PC-9 (cell line): ENCODE measurements around the gene HMGN4. TPM values are rescaled to one million over a fixed set of nuclear protein-coding genes. Genes with fewer than 3 reads are reported as not detected.

Experiments
- BruUV-seq: library from RNA; stranded (reverse); fragments of 400-500 nt; replicated peaks from 2 replicates; lab custom pipeline; 2021; lab: Mats Ljungman, UMichigan
- CTCF ChIA-PET: fragments of 300-600 bp; sonication (Branson Sonifier 250); formaldehyde crosslinking; loops from one replicate; lab custom pipeline; 2022; ENCODE audit warnings: antibody characterized with exemption; lab: Charles Lee
- POLR2A ChIA-PET: fragments of 300-600 bp; sonication (Branson Sonifier 250); formaldehyde crosslinking; loops from one replicate; lab custom pipeline; 2022; ENCODE audit warnings: antibody characterized with exemption; ENCODE audit not compliant: unreplicated experiment; lab: Charles Lee
- DNase-seq, 2 experiments: peaks; one replicate each; pipeline versions ENCODE4 v3.0.0 to v3.0.0-alpha.2; 2015 to 2022; ENCODE audit warnings: mixed read lengths in 1 of 2
- H2AFZ ChIP-seq: fragments of 200-600 bp; sonication (generic); 2 replicates; pipeline ENCODE4 v1.8.1; 2017; ENCODE audit warnings: antibody characterized with exemption
- H3F3A ChIP-seq: fragments of 200-600 bp; sonication (generic); 2 replicates; pipeline ENCODE4 v1.8.1; 2017; ENCODE audit warnings: antibody characterized with exemption, mild to moderate bottlenecking, low read depth; ENCODE audit not compliant: insufficient read depth
- H3K27ac ChIP-seq: fragments of 200-600 bp; sonication (generic); 2 replicates; pipeline ENCODE4 v1.6.1; 2016; ENCODE audit warnings: mixed run types
- H3K27me3 ChIP-seq: fragments of 200-600 bp; sonication (generic); 2 replicates; pipeline ENCODE4 v1.6.1; 2016; ENCODE audit warnings: low read depth, mixed run types; ENCODE audit not compliant: insufficient read depth
- H3K36me3 ChIP-seq: fragments of 200-600 bp; sonication (generic); 2 replicates; pipeline ENCODE4 v1.6.1; 2016; ENCODE audit warnings: low read depth, mixed run types
- H3K4me1 ChIP-seq: fragments of 200-600 bp; sonication (generic); replicated peaks from 2 replicates; pipeline ENCODE4 v1.6.1; 2016; ENCODE audit warnings: mixed run types; ENCODE audit not compliant: insufficient read depth
- H3K4me2 ChIP-seq: fragments of 200-600 bp; sonication (generic); 2 replicates; pipeline ENCODE4 v1.6.1; 2017; ENCODE audit warnings: mixed run types
- H3K4me3 ChIP-seq: fragments of 200-600 bp; sonication (generic); 2 replicates; pipeline ENCODE4 v1.6.1; 2016; ENCODE audit warnings: mixed run types
- H3K79me2 ChIP-seq: fragments of 200-600 bp; sonication (generic); 2 replicates; pipeline ENCODE4 v1.6.1; 2017; ENCODE audit warnings: low read depth, mixed run types
- H3K9me2 ChIP-seq: fragments of 200-600 bp; sonication (generic); 2 replicates; pipeline ENCODE4 v1.8.1; 2017; ENCODE audit warnings: mild to moderate bottlenecking; ENCODE audit not compliant: insufficient read depth
- H3K9me3 ChIP-seq: fragments of 200-600 bp; sonication (generic); 2 replicates; pipeline ENCODE4 v1.8.1; 2016; ENCODE audit warnings: low read depth; ENCODE audit not compliant: insufficient read depth
- H4K20me1 ChIP-seq: fragments of 200-600 bp; sonication (generic); 2 replicates; pipeline ENCODE4 v1.8.1; 2017; ENCODE audit not compliant: insufficient read depth
- EZH2 ChIP-seq: fragments of 200-600 bp; sonication (generic); IDR thresholded peaks from 2 replicates; pipeline ENCODE4 v1.8.0; 2017; ENCODE audit warnings: antibody characterized with exemption, low read depth
- intact Hi-C: fragments of 100-400 bp; cut with micrococcal nuclease; formaldehyde crosslinking; loops from one replicate; pipeline ENCODE4 v1.10.0; 2022; ENCODE audit not compliant: unreplicated experiment
- total RNA-seq: library from RNA; stranded (reverse); gene quantifications from 2 replicates; pipeline ENCODE4 v1.2.3, GENCODE V29; 2021
- TF ChIP-seq, protein P1 (sequence below): fragments of 200-600 bp; sonication (generic); conservative IDR thresholded peaks from 2 replicates; pipeline ENCODE4 v1.6.1; 2017; ENCODE audit warnings: mixed run types, antibody characterized with exemption, mild to moderate bottlenecking, moderate library complexity

Gene HMGN4
- total RNA-seq, 1 experiment from 2014 or later: 86.9 TPM

DNA sequence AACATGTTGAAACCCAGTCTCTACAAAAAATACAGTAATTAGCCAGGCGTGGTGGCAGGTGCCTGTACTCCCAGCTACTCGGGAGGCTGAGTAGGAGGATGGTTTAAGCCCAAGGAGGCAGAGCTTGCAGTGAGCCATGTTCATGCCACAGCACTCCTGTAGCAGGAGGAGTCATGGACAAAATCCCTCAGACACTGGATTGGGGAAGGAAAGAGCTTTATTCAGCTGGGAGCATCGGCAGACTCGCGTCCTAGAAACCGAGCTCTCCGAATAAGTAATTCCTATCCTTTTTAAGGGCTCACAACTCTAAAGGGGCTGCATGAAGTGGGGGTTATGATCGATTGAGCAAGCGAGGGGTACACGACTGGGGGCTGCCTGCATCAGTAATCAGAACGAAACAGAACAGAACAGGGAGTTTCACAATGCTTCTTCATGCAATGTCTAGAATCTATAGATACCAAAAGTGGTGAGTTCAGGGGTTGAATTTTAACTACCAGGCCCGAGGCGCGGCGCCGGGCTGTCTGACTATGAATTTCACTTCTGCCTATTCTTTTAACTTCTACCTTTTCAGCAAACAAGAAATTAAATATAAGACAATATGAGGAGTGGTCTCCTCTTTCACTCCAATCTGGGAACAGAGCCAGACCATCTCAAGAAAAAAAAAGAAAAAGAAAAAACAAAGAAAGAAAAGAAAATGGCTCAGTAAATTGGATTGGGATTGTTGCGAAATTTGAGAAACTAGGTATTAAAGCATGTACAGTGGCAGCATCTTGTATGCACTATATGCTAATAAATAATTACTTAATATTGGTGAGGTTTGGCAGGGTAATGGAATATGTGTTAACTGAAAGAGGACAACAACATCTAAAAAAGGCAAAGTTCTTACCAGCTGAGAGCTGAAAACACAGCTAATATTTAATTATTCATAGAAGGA, 23.6 kb downstream of the HMGN4 start:
- intact Hi-C loops: no loop called here
- no peak overlapping the region for H3K27ac ChIP-seq
- H3K4me1 ChIP-seq: peaks cover 7% of the 10 kb centered on the region; the same call in 1 of the 2 replicates
- no peaks in the 10 kb centered on the region for H3K36me3 ChIP-seq
- DNase-seq: no peak
- TF ChIP-seq EZH2: no peak
- TF ChIP-seq, protein P1, sequence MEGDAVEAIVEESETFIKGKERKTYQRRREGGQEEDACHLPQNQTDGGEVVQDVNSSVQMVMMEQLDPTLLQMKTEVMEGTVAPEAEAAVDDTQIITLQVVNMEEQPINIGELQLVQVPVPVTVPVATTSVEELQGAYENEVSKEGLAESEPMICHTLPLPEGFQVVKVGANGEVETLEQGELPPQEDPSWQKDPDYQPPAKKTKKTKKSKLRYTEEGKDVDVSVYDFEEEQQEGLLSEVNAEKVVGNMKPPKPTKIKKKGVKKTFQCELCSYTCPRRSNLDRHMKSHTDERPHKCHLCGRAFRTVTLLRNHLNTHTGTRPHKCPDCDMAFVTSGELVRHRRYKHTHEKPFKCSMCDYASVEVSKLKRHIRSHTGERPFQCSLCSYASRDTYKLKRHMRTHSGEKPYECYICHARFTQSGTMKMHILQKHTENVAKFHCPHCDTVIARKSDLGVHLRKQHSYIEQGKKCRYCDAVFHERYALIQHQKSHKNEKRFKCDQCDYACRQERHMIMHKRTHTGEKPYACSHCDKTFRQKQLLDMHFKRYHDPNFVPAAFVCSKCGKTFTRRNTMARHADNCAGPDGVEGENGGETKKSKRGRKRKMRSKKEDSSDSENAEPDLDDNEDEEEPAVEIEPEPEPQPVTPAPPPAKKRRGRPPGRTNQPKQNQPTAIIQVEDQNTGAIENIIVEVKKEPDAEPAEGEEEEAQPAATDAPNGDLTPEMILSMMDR: no peak
- H3K4me3 ChIP-seq: no peak overlapping the region
- no peaks in the 10 kb centered on the region for H4K20me1 ChIP-seq
- H2AFZ ChIP-seq: no peak overlapping the region
- H3K9me3 ChIP-seq: no peaks in the 10 kb centered on the region
- ChIA-PET CTCF (no interaction called here), POLR2A (interaction anchor here (0.6 kb wide), 3 partner anchors 9 to 284 kb away, joined by 4 to 7 read pairs (median 6); no protein-coding TSS in a partner anchor)
- H3K4me2 ChIP-seq: no peak overlapping the region
- H3K27me3 ChIP-seq: no peaks in the 10 kb centered on the region
- peaks cover 16% of the 10 kb centered on the region for H3F3A ChIP-seq
- no peaks in the 10 kb centered on the region for H3K79me2 ChIP-seq
- no TSS peak for BruUV-seq
- no peaks in the 10 kb centered on the region for H3K9me2 ChIP-seq

DNA sequence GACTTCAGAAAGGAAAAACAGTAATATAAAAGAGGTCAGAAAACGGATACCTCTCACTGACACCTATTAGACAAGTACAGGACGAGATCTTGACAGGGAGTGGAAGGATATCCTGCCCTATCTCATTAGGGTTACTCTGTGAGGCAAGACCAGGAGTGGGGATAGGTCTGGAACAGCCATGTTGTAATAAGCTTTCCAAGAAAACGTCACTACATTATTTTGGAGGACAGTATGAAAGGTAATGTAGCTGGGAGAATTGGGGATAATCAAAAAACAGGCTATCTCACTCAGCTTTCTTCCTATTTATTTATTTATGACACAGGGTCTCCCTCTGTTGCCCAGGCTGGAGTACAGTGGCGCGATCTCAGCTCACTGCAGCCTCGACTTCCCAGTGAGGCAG, 25.3 kb downstream of the HMGN4 start:
- H3K27ac ChIP-seq: no peak overlapping the region
- 0 out of 2 replicates have a peak overlapping the region, but pooled peaks have one; percentile 37 for H2AFZ ChIP-seq
- BruUV-seq: no TSS peak
- no peak for TF ChIP-seq EZH2
- TF ChIP-seq, protein P1: no peak
- no peaks in the 10 kb centered on the region for H3K36me3 ChIP-seq
- CTCF ChIA-PET: interaction anchor here (0.6 kb wide), 1 partner anchor 1841 kb away, joined by 3 read pairs; no protein-coding TSS in a partner anchor
- H3K9me2 ChIP-seq: no peaks in the 10 kb centered on the region
- no peak overlapping the region for H3K4me3 ChIP-seq
- no peaks in the 10 kb centered on the region for H3K4me1 ChIP-seq
- POLR2A ChIA-PET: no interaction called here
- H3F3A ChIP-seq: no peaks in the 10 kb centered on the region
- no peaks in the 10 kb centered on the region for H4K20me1 ChIP-seq
- no peak for DNase-seq
- no peaks in the 10 kb centered on the region for H3K79me2 ChIP-seq
- H3K9me3 ChIP-seq: no peaks in the 10 kb centered on the region
- intact Hi-C loops: no loop called here
- H3K4me2 ChIP-seq: no peak overlapping the region
- no peaks in the 10 kb centered on the region for H3K27me3 ChIP-seq

DNA sequence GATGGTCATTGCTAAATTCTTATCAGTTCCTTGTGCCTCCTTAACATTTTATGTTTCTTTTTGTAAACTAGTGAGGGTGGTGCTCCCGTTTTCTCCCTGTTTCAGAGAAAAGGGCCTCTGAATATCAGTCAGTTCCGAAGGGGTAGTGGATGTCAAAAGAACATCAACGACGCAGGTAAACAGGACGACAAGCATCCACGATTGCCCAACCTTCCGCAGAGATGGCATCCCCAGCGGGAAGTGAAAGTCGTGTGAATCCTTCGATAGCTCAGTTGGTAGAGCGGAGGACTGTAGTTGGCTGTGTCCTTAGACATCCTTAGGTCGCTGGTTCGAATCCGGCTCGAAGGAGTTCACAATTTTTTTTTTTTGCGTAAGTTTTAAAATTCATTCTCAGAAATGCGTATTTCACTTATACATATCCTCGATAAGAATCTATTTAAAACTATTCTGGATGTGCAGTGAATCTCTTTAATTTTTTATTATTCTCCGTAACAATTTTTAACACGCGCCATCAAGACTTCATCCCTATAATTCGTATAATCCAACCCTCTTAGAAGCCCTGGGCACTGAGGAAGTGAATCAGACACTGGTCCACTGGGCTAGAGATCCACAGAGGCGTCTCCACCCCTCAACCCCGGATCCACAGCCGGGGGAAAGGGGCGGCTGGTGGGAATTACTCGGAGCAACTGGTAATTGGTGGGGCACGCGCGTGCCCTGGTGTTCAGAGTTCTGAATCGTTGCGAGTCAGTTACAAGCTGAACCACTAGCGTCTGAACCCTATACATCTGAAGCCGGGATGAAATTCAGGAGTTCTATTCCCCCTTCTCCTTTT, 30.7 kb downstream of the HMGN4 start:
- Histone ChIP-seq H3F3A (peaks cover 20% of the 10 kb centered on the region), H3K36me3 (no peaks in the 10 kb centered on the region), H3K79me2 (no peaks in the 10 kb centered on the region), H4K20me1 (no peaks in the 10 kb centered on the region), H3K27ac (no peak overlapping the region), H3K9me3 (no peaks in the 10 kb centered on the region), H3K4me3 (peak overlapping the region; percentile 59), H3K9me2 (no peaks in the 10 kb centered on the region), H2AFZ (peak overlapping the region; percentile 71), H3K27me3 (no peaks in the 10 kb centered on the region), H3K4me1 (no peaks in the 10 kb centered on the region), H3K4me2 (peak overlapping the region; percentile 64)
- no TSS peak for BruUV-seq
- no peak for TF ChIP-seq EZH2
- TF ChIP-seq, protein P1: peak; percentile 13; the same call in 1 of the 2 replicates
- POLR2A ChIA-PET: interaction anchor here (0.6 to 0.7 kb wide), 5 partner anchors 12 to 1299 kb away, joined by 3 to 22 read pairs (median 9); a partner anchor contains a TSS
- CTCF ChIA-PET: interaction anchor here (0.6 to 1.2 kb wide), 9 partner anchors 12 to 1132 kb away, joined by 3 to 13 read pairs (median 5); no protein-coding TSS in a partner anchor
- intact Hi-C loops: loop anchor here (1.0 kb wide), 3 partner anchors 13 to 239 kb away; no protein-coding TSS in a partner anchor
- peak; percentile 90 to 97 for DNase-seq
